RPMI8226 (cell line): Measurements from ENCODE around the gene FBXL22.
A peak's percentile ranks its signal among the peaks of the same experiment; 100 is the strongest.
"Not testable (repeated sequence)": the region's sequence is repeated elsewhere in the genome, so short reads cannot be mapped to it uniquely, and the experiment has no call there.

Experiments
- DNase-seq: peaks from one replicate; pipeline ENCODE4 v3.0.0-alpha.2; 2015

Gene FBXL22

DNA sequence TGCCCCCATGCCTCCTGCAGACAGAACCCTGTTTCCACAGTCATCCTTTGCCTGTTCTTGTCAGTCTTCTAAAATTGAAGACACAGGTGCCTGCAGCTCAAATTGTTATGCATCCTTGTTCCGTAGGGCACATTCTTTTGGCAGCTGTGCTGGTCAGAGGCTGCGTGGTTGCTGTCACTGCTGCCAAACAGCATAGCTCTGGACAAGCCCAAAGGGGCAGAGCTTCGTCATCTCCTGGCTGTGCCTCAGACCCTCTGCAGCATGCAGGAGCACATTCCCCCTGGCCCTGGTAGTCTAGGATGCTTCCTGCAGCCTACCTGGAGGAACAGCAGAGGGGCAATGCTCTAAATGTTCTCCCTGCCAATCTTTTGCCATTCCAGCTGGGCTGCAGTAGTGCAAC, 2.1 kb upstream of the FBXL22 start:
- DNase-seq: no peak

DNA sequence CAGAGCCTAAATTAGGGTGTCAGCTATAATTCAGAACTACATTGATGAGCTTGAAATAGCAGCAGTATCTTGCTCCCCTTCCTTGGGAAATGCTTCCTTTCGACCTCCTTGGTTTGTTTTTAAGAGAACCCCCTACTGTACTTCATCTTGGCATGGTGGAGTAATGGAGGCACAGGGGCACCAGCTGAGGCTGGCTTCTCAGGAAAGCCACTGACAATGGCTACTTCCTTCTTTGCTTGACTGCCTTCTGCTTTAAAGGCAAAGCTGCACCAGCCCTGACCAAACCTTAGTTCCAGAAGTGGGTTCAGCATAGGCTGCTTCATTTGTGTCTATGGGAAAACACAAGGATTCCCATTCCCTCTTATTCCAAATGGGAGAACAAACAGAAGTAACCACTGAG, 1.5 kb upstream of the FBXL22 start:
- DNase-seq: no peak

DNA sequence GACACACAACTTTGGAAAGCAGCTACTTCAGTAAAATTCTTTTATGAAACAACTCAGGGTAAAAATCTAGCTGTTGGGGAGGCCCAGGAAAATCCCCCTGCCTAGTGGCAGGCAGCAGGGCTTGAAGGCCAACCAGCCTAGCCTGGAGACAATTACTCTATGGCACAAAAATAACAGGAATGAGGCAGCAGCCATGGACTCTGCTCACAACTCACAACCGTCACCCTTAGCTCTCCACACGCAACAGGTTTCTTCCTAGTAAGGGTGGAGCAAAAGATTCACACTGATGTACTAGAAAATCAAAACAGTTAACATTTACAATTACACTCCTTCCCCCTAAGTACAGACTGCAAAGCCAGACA, 530 bp upstream of the FBXL22 start:
- no peak for DNase-seq

DNA sequence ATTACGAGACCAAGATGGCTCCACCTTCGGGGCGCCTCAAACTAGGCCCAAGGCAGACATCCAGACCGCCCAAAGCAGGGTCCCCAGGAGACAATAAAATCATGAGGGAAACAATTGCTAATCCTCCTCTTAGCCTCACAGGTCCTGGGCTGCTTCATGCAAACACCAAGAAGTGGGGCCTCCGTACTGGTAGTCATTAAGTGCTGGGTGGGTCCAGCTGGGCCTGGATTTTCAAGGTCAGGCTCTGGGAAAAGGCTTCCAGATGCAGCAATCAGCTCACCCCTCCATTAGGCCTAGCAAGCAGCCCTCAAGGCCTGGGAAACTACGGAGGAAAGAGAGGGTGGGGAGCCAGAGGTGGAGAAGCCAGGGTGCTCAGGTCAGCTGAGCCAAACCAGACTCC, 634 bp downstream of the FBXL22 start:
- no peak for DNase-seq

DNA sequence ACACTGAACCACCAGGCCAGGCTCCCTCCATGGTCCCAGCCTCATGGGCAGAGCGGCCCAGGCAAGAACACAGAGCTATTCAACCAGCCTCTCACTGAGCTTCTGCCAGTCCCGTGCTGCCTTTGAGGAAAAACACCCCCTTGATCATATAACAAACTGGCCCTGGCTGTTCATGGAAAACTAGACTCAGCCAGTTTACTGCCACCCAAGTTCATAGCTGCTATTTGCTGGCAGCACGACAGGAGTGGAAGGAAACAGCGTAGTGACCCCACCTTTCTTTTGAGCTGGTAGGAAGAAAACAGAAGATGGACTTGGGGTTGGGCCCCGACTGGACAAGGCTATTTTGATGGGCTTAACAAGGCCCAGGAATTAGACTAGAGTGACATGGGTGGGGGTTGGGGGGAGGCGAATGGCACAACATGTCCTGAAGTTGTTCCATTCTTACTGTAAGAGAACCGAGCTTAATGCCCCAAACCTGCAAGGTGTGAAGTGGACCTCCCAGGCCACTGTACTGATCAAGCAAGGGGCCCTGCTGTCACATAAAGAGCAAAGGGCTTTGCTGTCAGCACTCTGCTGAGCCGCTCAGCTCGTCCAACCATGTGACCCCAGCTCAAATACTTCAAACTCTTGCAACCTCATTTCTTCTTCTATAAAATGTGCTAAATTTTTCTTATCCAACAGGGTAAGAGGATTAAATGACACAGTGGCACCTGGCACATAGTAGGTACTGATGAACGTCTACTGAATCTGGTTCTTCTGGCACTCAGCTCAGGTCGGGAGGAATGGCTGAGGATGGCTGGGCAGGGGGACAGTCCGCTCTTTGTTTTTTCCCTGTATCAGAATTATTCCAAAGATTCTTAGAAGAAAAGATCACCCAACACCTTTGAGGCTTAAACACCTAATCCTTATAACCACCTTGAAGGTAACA, 1.6 kb downstream of the FBXL22 start:
- DNase-seq: no peak

DNA sequence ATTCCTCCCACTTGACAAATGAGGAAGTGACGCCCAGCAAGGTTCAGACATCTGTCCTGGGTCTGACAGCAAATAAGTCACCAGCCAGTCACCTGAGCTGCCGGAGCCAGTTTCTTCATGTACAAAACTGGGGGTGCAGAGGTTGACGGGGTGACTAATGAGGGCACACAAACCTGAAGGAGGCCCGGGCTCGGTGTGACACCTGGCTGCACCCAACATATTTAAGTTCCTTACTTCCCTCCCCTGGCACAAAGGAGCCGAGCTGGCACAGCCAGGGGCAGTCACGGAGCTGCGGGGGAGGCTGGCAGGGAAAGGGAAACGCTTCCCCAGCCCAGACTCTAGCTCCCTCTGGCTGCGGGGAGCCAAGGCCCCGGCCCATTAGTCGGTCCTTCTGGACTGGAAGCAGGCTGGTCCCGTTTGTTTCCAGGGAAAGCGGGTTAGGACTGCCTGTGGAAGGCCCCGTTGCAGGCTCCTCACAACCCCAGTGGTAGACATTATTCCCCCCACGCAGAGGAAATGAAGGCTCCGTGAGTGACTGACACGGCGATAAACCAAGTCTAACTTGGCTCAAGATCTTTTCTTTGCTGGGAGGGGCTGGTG, 2.3 kb downstream of the FBXL22 start:
- peak; percentile 87 for DNase-seq

DNA sequence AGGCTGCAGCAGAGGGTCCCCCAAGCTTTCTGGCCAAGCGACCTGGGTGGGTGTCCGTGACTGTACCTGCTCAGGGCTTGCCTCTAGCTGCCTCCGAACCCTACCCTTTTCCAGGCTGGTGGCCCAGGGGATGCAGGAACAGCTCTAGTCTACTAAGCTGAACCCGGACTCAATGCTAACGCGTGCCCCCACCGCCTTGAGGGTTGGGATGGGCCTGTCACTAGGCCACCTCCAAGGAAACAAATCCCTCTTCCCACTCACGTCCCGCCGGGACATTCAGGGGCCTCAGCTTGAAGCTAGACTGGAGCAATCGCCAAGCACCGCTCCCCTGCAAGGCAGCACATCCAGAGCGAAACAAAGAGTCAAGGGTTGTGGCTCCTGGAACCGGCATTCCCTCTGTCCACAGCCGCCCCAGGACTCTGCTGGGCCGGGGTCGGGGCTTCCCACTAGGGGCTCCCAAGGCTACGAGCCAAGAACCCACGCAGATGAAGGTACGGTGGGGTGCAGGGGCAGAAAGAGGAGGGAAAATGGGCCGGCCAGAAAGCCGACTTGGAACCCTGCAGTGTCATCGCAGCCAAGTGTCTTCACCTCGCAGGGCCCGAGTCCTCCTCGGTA, 2.9 kb downstream of the FBXL22 start:
- DNase-seq: peak; percentile 47

DNA sequence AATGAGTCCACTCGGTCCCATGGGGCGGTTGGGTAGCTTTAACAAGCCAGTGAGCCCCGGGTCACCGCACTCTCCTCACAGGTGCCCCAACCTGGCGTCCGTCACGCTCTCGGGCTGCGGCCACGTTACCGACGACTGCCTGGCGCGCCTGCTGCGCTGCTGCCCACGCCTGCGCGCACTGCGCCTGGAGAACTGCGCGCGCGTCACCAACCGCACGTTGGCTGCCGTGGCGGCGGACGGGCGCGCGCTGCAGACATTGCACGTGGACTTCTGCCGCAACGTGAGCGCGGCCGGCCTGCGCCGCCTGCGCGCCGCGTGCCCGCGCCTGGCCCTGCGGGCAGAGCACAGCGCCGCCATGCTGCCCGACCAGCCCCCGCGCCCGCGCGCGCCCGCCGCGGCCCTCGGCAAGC, 3.4 kb downstream of the FBXL22 start:
- DNase-seq: peak; percentile 99

DNA sequence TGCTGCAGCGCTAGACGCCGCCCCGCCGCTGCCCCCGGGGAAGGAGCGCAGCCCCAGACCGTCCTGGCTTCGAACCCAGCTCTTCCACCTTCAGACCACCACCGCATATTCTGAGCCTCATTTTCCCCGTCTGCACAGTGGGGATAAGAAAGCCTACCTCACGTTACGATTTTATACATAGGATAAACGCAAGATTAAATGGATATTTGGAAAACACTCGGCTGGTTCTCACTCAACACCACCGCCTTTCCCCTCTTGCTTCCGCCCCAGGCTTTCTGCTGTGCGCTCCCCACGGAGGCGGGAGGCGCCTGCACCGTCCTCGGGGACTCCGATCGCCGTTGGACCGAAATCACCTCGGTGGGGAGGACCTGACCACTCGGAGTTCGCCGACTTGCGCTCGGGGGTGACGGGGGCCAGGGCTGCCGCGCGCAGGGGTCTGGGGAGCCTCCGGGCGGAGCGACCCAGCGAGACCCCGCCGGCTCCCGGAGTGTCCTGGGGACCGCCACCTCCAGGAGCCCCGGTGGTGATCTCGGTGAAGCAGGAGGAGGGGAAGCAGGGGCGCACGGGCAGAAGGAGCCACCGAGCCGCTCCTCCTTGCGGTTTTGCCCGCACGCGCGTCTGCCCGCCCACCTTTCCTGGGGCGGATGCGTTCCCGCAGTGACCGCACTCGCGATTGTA, 4.0 kb downstream of the FBXL22 start:
- peak; percentile 70 for DNase-seq

DNA sequence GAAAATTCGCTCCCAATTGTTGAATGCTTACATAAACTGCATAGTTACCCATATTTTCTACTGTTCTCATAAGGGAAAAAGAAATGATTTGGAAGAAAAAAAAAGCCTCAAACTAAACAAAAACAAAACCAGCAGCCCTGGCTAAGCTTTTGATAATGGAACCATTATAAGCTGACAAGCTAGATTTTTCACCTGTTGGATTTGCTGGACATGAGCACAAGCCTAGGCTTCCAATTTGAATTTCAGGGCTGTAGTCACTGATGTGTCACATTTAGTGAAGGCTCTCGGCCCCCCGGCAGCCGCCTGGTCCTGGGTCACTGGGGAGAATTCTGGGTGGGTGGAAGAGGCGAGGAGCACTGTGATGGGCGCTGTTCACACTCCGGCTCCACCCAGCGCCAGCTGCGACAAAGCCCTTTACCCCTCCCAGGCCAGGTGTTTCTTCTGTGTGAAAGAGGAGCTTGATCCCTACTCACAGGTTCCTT, 4.6 kb downstream of the FBXL22 start:
- peak; percentile 80 for DNase-seq

DNA sequence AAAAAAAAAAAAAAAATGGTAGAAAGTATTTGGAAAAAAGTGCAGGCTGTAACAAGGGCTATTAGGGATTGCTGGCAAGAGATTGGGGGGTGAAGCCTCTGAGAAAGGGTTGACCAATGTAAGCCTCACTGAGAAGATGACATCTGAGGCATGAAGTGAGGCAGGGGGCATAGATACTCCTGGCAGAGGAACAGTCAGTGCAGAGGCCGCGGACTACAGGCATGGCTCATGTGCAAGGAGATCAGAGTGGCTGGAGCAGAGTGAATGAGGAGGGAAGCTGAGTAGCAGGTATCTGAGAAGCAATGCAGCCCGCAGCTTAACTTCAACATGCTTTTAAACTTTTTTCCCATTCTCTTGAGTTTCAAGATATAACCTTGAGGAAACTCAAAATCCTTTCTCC, 5.4 kb downstream of the FBXL22 start:
- DNase-seq: no peak

DNA sequence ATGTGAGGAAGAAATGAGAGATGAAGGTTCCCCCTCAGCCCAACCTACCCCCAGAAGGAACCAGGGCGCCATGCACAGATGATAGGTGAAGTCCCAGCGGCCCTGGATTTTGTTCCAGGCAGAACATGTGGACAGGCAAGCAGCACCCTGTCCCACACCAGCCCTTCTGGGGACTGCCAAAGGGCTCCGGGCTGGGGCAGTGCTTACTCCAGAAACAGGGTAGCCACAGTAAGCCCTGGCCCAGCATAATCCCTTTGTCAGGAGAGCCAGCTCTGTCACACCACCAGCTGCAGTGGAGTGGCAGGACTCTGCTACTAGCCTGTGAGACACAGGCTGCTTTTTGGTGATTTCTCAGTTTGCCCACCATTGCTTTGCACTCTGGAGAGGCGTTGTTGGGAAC, 6.3 kb downstream of the FBXL22 start:
- DNase-seq: no peak

DNA sequence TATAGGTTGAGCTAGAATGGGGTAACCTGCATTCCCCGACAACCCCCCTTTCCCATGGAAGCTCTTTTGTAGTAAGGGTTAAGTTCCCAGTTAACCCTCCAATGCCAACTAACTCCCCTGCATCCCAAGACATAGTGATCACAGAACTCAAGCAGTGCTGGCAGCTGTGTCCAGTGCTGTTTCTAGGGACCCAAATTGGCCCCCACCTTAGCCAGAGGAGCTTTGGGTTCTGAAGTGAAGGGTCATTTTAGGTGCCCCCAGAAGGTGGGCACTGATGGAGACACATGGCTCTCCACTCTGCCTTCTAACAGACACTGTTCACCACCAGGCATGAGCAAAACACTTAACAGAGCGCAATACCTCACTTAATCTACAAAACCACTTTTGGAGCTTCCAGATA, 7.1 kb downstream of the FBXL22 start:
- DNase-seq: no peak

DNA sequence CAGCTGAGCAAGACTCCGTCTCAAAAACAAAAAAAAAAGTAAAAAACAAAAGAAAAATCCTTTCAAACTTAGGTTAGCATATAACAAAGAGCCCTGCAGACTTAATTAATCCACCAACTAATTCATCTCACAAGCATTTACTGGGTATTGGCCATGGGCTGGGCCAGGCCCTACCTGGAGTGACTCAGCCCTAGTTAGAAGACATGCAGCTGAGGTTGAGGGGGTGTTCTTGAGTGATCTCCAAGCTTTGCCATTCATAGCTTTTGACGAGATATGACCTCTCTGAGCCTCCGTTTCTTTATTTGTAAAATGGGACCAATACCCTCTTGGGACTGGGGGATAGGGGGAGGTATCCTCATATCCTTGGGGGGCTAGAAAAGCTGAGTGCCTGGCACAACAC, 7.8 kb downstream of the FBXL22 start:
- no peak for DNase-seq

DNA sequence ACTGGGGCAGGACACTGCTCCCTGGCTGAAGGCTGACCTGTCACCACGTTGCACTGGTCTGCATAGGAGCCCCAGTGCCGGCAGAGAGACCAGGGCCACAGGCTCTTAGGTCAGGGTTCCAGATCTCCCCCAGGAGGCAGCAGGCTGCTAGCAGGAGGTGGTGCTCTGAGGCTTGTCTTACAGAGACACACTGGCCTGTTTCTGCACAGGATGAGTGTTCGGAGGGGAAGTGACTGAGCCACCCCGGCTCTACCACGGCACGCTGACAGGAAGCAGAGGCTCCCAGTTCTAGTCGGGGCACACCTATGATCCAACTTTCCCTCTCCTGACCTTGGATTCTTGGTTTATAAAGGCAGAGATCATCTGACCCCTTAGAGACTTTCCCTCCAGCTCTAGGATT, 8.6 kb downstream of the FBXL22 start:
- DNase-seq: no peak

DNA sequence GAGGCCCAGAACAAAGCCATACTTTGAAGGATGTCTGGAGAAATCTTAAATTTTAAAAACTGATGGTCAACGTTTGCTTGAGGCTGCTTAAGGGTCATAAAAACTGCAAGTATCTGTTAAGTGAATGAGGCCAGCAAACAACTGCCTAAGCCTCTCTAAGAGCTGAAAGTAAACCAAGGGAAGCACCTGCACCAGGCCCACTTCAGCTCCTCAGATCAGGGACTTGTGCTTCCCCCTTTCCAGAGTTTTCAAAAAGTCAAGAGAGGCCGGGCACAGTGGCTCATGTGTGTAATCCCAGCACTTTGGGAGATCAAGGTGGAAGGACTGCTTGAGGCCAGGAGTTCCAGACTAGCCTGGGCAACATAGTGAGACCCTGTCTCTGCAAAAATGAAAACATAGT, 9.1 kb downstream of the FBXL22 start:
- no peak for DNase-seq

DNA sequence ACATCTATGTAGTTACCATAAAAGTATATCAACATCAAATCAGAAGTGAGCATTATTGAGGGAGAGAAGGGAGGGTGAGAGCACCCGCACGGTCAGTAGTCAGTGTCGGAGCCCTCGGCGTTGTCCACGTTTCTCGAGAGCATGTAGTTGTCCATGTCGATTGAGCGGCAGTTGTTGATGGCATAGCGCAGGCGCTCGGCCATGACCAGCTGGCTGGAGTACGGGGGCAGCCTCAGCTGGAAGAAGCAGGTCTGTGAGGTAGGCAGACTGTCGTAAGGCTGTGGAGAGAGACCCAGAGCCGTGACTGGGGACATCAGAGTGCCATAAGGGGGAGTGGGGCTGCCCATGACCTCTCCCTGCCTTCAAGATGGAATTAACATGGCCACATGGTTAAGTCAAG, 11.8 kb downstream of the FBXL22 start:
- DNase-seq: no peak

DNA sequence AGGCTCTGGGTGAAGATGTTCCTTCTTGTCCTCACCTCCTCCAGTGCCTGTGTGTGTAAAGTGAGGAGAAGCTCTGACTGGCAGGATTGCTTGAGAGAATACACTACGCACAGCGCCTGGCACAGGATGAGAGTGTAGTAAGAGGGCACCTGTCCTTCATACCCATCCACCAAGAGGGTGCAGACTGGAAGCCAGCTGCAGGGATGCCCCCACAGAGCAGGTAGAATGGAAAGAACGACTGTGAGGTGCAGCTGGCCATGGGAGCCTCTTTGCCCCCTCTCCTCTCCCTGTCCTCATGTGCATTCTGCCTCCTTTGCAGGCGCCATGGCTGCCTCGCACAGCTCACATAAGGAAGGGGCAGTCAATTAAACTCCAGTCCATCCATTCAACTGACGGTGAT, 12.3 kb downstream of the FBXL22 start:
- DNase-seq: no peak

DNA sequence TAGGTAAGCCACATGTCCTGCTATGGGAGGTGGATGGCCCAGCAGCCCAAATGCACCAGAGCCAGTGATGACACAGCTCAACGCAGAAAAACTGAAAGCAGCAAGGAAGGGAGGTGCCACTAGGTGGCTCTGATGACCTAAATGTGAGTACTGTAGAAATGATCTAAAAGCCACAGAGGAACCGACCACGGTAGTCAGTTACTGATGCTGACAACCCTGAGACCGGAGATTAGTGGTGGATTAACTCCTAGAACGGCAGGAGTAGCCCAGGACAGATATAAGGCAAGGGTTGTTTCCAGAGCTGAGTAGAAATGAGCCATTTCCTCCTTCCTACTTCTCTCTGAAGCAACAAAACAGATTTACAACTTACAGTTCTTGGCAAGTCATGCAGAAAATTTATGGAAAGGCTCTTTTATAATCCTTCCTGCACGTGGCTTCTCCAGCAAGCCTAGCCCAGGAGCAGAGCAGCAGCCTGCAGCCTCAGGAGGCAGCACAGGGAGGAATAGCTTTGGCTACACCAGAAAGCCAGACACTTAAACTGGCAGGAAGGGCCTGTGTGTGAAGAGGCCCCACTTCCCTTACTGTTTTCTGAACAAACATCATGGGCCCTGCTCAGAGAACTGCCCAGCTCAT, 13.1 kb downstream of the FBXL22 start:
- peak; percentile 88 for DNase-seq

DNA sequence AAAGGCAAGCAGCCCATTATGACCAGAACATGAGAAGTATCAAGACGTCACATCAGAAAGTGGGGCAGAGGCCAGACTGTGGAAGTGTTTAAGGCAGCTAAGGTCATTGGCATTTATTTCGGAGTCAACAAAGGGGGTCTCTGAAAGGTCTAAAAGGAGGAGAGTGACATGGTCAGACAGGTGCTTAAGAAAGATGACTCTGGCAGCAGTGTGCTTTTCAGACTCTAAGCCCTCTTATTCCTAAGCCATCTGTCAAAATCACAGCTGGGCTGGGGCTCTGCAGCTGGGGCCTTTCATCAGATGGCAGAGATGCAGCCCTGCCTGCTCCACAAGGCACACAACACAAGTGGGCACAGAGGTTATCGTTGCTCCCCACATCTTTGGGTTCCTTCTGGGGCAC, 14.0 kb downstream of the FBXL22 start:
- DNase-seq: no peak

DNA sequence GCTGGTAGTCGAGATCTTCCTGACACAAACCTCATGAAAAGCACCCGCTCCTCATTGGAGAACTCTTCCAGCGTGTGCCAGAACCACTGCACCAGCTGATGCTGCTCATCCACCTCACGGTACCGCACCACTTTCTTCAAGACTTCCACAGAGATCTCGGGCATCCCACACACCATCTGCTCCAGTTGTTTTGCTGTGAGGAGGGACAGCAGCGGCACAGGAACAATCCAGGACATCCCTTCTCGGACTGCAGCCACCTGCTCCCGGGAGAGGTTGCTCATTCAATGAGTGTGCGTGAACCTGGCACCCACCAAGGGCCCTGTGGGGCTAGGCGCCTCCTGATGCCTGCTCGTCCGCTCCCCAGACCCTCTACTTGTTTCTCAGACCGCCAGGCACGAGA, 15.1 kb downstream of the FBXL22 start:
- DNase-seq: no peak

DNA sequence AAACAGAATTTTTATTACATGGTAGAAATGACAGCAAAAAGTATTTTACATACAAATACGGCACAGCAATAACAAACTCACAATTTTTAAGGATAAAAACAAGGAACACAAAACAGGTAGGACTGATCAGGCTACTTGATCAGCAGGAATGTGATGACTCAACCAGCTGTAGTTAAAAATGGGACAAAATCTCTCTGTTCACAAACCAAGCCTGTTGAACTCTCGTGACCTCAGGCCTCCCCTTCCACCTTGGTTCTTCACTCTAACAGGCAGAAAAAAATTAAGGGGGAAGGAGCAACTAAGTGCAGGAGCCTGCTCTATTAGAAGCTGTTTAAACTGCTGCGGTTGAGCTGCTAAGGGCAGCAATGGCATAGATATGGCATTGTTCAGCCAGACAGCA, 18.7 kb downstream of the FBXL22 start:
- no peak for DNase-seq

DNA sequence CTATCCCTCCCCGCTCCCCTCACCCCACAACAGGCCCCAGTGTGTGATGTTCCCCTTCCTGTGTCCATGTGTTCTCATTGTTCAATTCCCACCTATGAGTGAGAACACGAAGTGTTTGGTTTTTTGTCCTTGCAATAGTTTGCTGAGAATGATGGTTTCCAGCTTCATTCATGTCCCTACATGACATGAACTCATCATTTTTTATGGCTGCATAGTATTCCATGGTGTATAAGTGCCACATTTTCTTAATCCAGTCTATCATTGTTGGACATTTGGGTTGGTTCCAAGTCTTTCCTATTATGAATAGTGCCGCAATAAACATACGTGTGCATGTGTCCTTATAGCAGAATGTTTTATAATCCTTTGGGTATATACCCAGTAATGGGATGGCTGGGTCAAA, 20.0 kb downstream of the FBXL22 start:
- DNase-seq: not testable (repeated sequence)
